ENCODE data around the gene TFAP2A. TPM values are rescaled to one million over a fixed set of nuclear protein-coding genes. Genes with fewer than 3 reads are reported as not detected.

Gene TFAP2A
- total RNA-seq, 1 donor from 2014 or later, result 0.45 TPM

- ATAC-seq (no peak), DNase-seq (ENCODE audit: low spot score) (no peak)
Measured at GRCh38 chr6:10347561-10348327, 67.1 kb downstream of the TFAP2A start.

Other genes with a start within 250 kb of the TFAP2A start
- 9.4 TPM for gene GCNT2, start 106.3 kb upstream of the TFAP2A start, total RNA-seq

Data from left lobe of liver (tissue), 2 donors.